Measurements from ENCODE around the gene ADGRL2.

GRCh38 chr1:81802707-81803430, 2.1 kb downstream of the ADGRL2 start:
- TF ChIP-seq SUZ12 (IDR thresholded peaks at IDR 0.05; ENCODE audit: extremely low read depth, insufficient read depth, insufficient read length) (no peak), ZNF274 (IDR thresholded peaks at IDR 0.05; ENCODE audit: low read depth, low read length) (no peak), YY1 (IDR thresholded peaks at IDR 0.05; ENCODE audit: insufficient read depth, insufficient read length) (no peak)

Data from NT2/D1 (cell line).